ENCODE results near the gene COX10. TPM values are rescaled to one million over a fixed set of nuclear protein-coding genes. Genes with fewer than 3 reads are reported as not detected.
"Not testable (repeated sequence)": the region's sequence is repeated elsewhere in the genome, so short reads cannot be mapped to it uniquely, and the experiment has no call there.

Gene COX10
- total RNA-seq, 2 donors from 2014 or later: 16.8 to 25.7 TPM

GRCh38 chr17:14177801-14178200 lies 108.5 kb downstream of the COX10 start:
- not testable (repeated sequence) for H3K36me3 Mint-ChIP-seq; H3K27ac Mint-ChIP-seq; DNase-seq (ENCODE audit: low spot score in 2 of 2); ATAC-seq; H3K9me3 Mint-ChIP-seq

- not testable (repeated sequence) for H3K9me3 Mint-ChIP-seq; ATAC-seq; H3K27ac Mint-ChIP-seq; H3K36me3 Mint-ChIP-seq; DNase-seq (ENCODE audit: low spot score in 2 of 2)
Observed at GRCh38 chr17:14179951-14180350, 110.6 kb downstream of the COX10 start.

- H3K9me3 Mint-ChIP-seq, H3K27ac Mint-ChIP-seq, ATAC-seq: not testable (repeated sequence)
Observed at GRCh38 chr17:14182084-14182483, 112.8 kb downstream of the COX10 start.

GRCh38 chr17:14184536-14184935 lies 115.2 kb downstream of the COX10 start:
- DNase-seq (ENCODE audit: low spot score in 2 of 2); H3K9me3 Mint-ChIP-seq; ATAC-seq; H3K36me3 Mint-ChIP-seq; H3K27ac Mint-ChIP-seq: not testable (repeated sequence)

More at GRCh38 chr17:14182084-14182483, 112.8 kb downstream of the COX10 start:
- not testable (repeated sequence) for H3K36me3 Mint-ChIP-seq; DNase-seq (ENCODE audit: low spot score in 2 of 2)

- ATAC-seq: not testable (repeated sequence)
Observed at GRCh38 chr17:14186443-14186842, 117.1 kb downstream of the COX10 start.

GRCh38 chr17:14190774-14191173 lies 121.5 kb downstream of the COX10 start:
- not testable (repeated sequence) for DNase-seq (ENCODE audit: low spot score in 2 of 2); H3K27ac Mint-ChIP-seq
- Mint-ChIP-seq H3K9me3 (peaks cover 0 to 11% of the 10 kb centered on the region in 2 donors), H3K36me3 (peaks cover 8 to 25% of the 10 kb centered on the region in 2 donors)
- ATAC-seq: peak in 1 of 2 donors; percentile 19

More at GRCh38 chr17:14186443-14186842, 117.1 kb downstream of the COX10 start:
- not testable (repeated sequence) for H3K27ac Mint-ChIP-seq; DNase-seq (ENCODE audit: low spot score in 2 of 2); H3K9me3 Mint-ChIP-seq
- peaks cover 0 to 13% of the 10 kb centered on the region in 2 donors for H3K36me3 Mint-ChIP-seq

GRCh38 chr17:14191469-14191868 lies 122.2 kb downstream of the COX10 start:
- ATAC-seq: peak; percentile 30 to 56
- H3K9me3 Mint-ChIP-seq: peaks cover 0 to 11% of the 10 kb centered on the region in 2 donors
- not testable (repeated sequence) for DNase-seq (ENCODE audit: low spot score in 2 of 2); H3K27ac Mint-ChIP-seq
- peaks cover 12 to 32% of the 10 kb centered on the region in 2 donors for H3K36me3 Mint-ChIP-seq

GRCh38 chr17:14192039-14192438 lies 122.7 kb downstream of the COX10 start:
- H3K27ac Mint-ChIP-seq: peak overlapping the region in 1 of 2 donors; percentile 77
- not testable (repeated sequence) for DNase-seq (ENCODE audit: low spot score in 2 of 2); ATAC-seq
- H3K36me3 Mint-ChIP-seq: peaks cover 12 to 36% of the 10 kb centered on the region in 2 donors
- peaks cover 0 to 11% of the 10 kb centered on the region in 2 donors for H3K9me3 Mint-ChIP-seq

GRCh38 chr17:14192636-14193344 lies 123.5 kb downstream of the COX10 start:
- Mint-ChIP-seq H3K36me3 (peaks cover 12 to 36% of the 10 kb centered on the region in 2 donors), H3K27ac (peak overlapping the region in 1 of 2 donors; percentile 48), H3K9me3 (peaks cover 0 to 11% of the 10 kb centered on the region in 2 donors)
- not testable (repeated sequence) for DNase-seq (ENCODE audit: low spot score in 2 of 2)
- peak; percentile 43 to 59 for ATAC-seq

- ATAC-seq (no peak), DNase-seq (ENCODE audit: low spot score in 2 of 2) (no peak)
- Mint-ChIP-seq H3K9me3 (peaks cover 0 to 11% of the 10 kb centered on the region in 2 donors), H3K27ac (peak overlapping the region; percentile 29 to 78), H3K36me3 (peaks cover 19 to 42% of the 10 kb centered on the region in 2 donors)
Observed at GRCh38 chr17:14196377-14196997, 127.2 kb downstream of the COX10 start.

GRCh38 chr17:14197057-14197456 lies 127.8 kb downstream of the COX10 start:
- H3K27ac Mint-ChIP-seq: peak overlapping the region in 1 of 2 donors; percentile 78
- H3K36me3 Mint-ChIP-seq: peaks cover 16 to 39% of the 10 kb centered on the region in 2 donors
- no peak for DNase-seq (ENCODE audit: low spot score in 2 of 2)
- peak in 1 of 2 donors; percentile 30 for ATAC-seq
- H3K9me3 Mint-ChIP-seq: peaks cover 0 to 9% of the 10 kb centered on the region in 2 donors

- H3K36me3 Mint-ChIP-seq: peaks cover 14 to 35% of the 10 kb centered on the region in 2 donors
- peak; percentile 57 to 76 for ATAC-seq
Observed at GRCh38 chr17:14197586-14197985, 128.3 kb downstream of the COX10 start.

GRCh38 chr17:14198013-14198412 lies 128.7 kb downstream of the COX10 start:
- DNase-seq (ENCODE audit: low spot score in 2 of 2) (no peak), ATAC-seq (no peak)
- Mint-ChIP-seq H3K36me3 (peaks cover 14 to 35% of the 10 kb centered on the region in 2 donors), H3K9me3 (peaks cover 0 to 6% of the 10 kb centered on the region in 2 donors), H3K27ac (peak overlapping the region in 1 of 2 donors; percentile 78)

More at GRCh38 chr17:14197586-14197985, 128.3 kb downstream of the COX10 start:
- Mint-ChIP-seq H3K27ac (peak overlapping the region; percentile 29 to 78), H3K9me3 (peaks cover 0 to 6% of the 10 kb centered on the region in 2 donors)
- DNase-seq (ENCODE audit: low spot score in 2 of 2): no peak

GRCh38 chr17:14198575-14198974 lies 129.3 kb downstream of the COX10 start:
- peaks cover 14 to 35% of the 10 kb centered on the region in 2 donors for H3K36me3 Mint-ChIP-seq
- H3K9me3 Mint-ChIP-seq: peaks cover 0 to 6% of the 10 kb centered on the region in 2 donors
- ATAC-seq (no peak), DNase-seq (ENCODE audit: low spot score in 2 of 2) (no peak)
- H3K27ac Mint-ChIP-seq: no peak overlapping the region

- Mint-ChIP-seq H3K36me3 (peaks cover 14 to 35% of the 10 kb centered on the region in 2 donors), H3K9me3 (peaks cover 0 to 6% of the 10 kb centered on the region in 2 donors), H3K27ac (no peak overlapping the region)
- ATAC-seq: no peak
- no peak for DNase-seq (ENCODE audit: low spot score in 2 of 2)
Observed at GRCh38 chr17:14199601-14200000, 130.3 kb downstream of the COX10 start.

- H3K9me3 Mint-ChIP-seq: peaks cover 0 to 6% of the 10 kb centered on the region in 2 donors
- ATAC-seq (no peak), DNase-seq (ENCODE audit: low spot score in 2 of 2) (no peak)
- H3K36me3 Mint-ChIP-seq: peaks cover 14 to 39% of the 10 kb centered on the region in 2 donors
- peak overlapping the region; percentile 65 to 67 for H3K27ac Mint-ChIP-seq
Observed at GRCh38 chr17:14200354-14200753, 131.1 kb downstream of the COX10 start.
